ENCODE data around the gene TBPL1. TPM values are rescaled to one million over a fixed set of nuclear protein-coding genes. Genes with fewer than 3 reads are reported as not detected.

TBPL1 gene
- total RNA-seq, 4 donors from 2014 or later = 4.5 to 8.0 (median 6.0) TPM

DNA sequence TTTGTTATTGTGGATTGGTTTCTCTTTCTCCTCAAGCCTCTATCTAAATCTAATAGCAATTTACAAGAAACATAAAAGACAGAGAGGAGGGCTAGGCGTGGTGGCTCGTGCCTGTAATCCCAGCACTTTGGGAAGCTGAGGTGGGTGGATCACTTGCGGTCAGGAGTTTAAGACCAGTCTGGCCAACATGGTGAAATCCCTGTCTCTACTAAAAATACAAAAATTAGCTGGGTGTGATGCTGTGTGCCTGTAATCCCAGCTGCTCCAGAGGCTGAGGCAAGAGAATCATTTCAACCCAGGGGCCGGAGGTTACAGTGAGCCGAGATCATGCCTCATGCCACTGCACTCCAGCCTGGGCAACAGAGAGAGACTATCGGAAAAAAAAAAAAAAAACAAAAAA lies 52.8 kb downstream of the TBPL1 start:
- TF ChIP-seq, protein P1, sequence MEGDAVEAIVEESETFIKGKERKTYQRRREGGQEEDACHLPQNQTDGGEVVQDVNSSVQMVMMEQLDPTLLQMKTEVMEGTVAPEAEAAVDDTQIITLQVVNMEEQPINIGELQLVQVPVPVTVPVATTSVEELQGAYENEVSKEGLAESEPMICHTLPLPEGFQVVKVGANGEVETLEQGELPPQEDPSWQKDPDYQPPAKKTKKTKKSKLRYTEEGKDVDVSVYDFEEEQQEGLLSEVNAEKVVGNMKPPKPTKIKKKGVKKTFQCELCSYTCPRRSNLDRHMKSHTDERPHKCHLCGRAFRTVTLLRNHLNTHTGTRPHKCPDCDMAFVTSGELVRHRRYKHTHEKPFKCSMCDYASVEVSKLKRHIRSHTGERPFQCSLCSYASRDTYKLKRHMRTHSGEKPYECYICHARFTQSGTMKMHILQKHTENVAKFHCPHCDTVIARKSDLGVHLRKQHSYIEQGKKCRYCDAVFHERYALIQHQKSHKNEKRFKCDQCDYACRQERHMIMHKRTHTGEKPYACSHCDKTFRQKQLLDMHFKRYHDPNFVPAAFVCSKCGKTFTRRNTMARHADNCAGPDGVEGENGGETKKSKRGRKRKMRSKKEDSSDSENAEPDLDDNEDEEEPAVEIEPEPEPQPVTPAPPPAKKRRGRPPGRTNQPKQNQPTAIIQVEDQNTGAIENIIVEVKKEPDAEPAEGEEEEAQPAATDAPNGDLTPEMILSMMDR (IDR thresholded peaks at IDR 0.05; ENCODE audit: low read depth) = no peak

DNA sequence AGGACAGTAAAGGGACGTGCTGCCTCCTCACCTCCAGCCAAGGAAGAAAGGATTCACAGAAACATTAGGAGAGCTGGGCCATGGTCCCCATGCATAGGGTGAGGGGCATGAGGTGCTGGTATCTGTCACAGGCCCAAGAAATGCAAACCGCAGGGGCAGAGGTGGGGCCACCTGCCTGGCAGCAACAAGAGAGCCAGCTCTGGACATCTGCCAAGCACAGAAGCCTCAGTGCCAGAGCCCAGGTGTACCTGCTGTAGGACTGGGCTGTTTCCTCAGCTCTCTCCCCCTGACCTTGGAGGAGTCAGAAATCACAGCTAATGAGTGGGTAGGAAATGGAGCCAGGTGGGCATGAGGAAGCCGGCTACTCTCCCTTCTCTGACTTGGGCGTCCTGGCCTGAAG lies 54.1 kb downstream of the TBPL1 start:
- TF ChIP-seq, protein P1 (IDR thresholded peaks at IDR 0.05; ENCODE audit: low read depth) = no peak

DNA sequence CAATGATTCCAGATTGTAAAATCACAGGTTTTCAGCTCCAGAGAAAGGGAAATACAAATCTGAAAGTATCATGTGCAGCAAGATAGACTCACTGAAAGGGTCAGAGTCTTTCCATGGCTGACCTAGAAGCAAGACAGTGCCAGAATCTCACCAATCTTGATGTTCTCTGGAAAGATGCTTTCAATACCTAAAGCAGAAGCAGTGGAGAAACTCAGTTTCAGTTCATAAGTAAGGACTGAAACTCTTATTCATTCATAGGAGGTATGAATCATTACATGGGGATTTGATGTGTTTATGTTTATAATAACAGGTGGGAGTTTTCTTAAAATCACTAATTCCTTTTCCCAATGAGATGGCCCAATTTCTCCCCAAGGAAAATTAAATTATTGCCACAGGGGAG lies 56.9 kb downstream of the TBPL1 start:
- TF ChIP-seq, protein P1 (IDR thresholded peaks at IDR 0.05; ENCODE audit: low read depth) = no peak

DNA sequence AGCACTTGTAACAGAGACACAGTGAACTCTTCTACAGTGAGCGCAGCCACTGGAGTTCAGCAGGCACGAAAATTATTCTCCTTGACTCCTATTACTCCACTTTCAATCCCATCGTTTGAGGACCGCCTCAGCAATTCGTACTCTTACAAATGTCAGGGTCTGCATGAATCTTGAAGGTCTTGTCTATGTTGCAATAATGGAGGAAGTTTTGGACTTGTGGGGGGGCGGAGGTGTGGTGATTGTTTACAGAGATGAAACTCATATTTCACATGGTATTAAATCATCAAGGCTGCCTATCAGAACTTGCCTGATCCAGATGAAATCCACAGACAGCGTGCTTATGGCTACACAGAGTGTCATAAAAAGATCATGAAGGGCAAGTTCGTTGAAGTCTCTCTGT lies 57.4 kb downstream of the TBPL1 start:
- TF ChIP-seq, protein P1 (IDR thresholded peaks at IDR 0.05; ENCODE audit: low read depth) = no peak

DNA sequence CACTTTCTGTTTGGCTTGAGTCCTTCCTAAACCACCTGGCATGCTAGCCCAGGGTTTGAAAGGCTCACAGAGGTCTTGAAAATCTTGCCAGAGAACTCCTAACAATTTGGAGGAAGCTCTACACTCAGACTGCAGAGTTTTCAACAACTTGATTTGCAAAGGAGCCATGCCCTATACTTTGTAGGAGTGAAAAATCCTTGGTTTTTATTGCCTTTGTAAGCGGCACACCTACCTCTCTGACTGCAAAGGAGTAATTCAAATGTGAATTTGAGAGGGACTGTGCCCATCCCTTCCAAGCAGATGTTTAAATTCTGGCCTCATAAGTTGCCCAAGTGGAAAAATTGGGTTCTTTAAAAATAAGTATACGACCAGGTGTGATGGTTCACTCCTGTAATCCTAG lies 58.0 kb downstream of the TBPL1 start:
- TF ChIP-seq, protein P1 (IDR thresholded peaks at IDR 0.05; ENCODE audit: low read depth) = no peak

DNA sequence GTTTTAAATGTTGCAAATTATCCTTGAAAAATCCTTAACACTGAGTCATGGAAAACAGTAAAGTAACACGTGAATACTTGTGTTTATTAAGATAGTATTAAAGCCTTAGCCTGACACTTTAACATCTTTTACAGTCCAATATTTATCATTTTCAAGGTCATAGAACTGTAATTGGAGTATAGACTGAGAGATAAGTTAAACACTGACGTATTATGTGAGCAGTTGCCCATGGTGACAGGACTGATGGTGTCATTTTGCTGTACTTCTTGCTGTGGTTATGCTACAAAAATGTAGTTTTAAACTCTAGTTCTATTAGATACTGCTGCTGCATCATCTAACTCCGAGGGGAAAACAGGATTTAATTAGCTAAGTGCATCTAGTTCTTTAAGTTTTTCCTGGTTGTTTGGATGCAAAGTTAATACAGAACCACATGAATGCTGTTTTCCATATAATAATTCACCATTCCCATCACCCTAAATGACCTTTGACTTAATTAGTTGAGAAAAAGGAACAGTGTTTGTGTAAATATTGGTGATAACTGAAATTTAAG lies 61.6 kb downstream of the TBPL1 start:
- TF ChIP-seq, protein P1 (IDR thresholded peaks at IDR 0.05; ENCODE audit: low read depth) = no peak

DNA sequence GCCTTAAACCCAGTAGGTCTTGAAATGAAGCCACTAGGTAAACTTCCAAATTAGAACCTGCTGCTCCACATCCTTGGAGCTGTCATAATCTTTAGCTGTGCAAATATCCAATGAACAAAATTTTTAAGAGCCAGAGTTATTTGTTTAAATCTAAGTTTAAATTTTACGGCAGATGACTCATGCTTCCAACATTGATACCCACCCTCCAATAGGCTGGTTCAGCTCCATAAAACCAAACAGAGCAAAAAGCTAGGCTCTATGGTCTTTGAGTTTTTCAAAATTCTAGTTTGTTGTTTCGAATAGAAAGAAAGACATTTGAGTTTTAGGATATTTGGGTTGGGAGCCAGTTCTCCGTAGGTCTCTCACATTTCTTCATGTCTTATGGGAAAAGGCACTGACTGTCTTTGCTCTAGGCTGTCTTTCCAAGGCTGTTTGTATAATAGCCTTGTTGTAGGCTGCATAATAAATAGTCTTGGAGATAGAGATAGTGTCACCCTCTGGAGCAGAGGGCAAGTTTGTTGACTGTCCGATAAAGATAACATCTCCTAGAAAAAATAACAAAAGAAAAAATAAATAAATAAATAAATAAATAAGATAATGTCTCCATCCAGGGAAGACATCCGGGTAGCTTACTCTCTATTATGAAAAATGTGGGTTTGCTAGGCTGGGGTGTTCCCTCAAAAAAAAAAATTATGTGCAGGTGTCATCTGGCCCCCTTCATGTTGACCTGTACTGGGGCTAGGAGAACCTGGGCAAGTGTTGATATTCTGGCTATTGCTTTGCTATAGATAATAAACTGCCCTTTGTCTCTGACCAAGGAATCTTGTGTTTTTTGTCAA lies 62.9 kb downstream of the TBPL1 start:
- TF ChIP-seq, protein P1 (IDR thresholded peaks at IDR 0.05; ENCODE audit: low read depth) = no peak
